IMR-90 (cell line): Measurements from ENCODE around the gene MTERF2. TPM values are rescaled to one million over a fixed set of nuclear protein-coding genes. Genes with fewer than 3 reads are reported as not detected.

Source experiments
- ATAC-seq: fragments of 200-7000 bp; cut with Tn5 transposase; 2 replicates; pipeline ENCODE4 v1.9.1; 2020; ENCODE audit warnings: low read depth, mild to moderate bottlenecking, moderate library complexity
- BruUV-seq: library from RNA; stranded (reverse); fragments of 400-500 nt; replicated peaks from 2 replicates; lab custom pipeline; 2021; lab: Mats Ljungman, UMichigan
- CTCF ChIA-PET: fragments of 300-600 bp; formaldehyde crosslinking; extraction: SDS; loops from one replicate; lab custom pipeline; 2021; ENCODE audit warnings: antibody characterized with exemption; lab: Yijun Ruan, JAX
- POLR2A ChIA-PET: fragments of 300-600 bp; sonication (Branson Sonifier 250); formaldehyde crosslinking; loops from one replicate; lab custom pipeline; 2022; ENCODE audit warnings: antibody characterized with exemption; ENCODE audit not compliant: unreplicated experiment; lab: Charles Lee
- DNase-seq: peaks from one replicate; pipeline ENCODE4 v3.0.0; 2013
- H2AFZ ChIP-seq: replicated peaks from 2 replicates; pipeline ENCODE3; 2013; ENCODE audit warnings: low read length, mild to moderate bottlenecking; ENCODE audit not compliant: poor library complexity
- H2AK5ac ChIP-seq: 2 replicates; pipeline ENCODE4 v1.6.1; 2013; ENCODE audit warnings: low read depth, low read length, inconsistent platforms
- H2AK9ac ChIP-seq: replicated peaks from 2 replicates; pipeline ENCODE3; 2013; ENCODE audit warnings: mild to moderate bottlenecking, low read depth, low read length, moderate library complexity; ENCODE audit not compliant: poor library complexity
- H2BK120ac ChIP-seq: 2 replicates; pipeline ENCODE4 v1.6.1; 2013; ENCODE audit warnings: low read depth, low read length, inconsistent platforms
- H2BK15ac ChIP-seq: 3 replicates; pipeline ENCODE4 v1.6.1; 2013; ENCODE audit warnings: low read depth, low read length, inconsistent platforms
- H2BK20ac ChIP-seq: 2 replicates; pipeline ENCODE4 v1.6.1; 2013; ENCODE audit warnings: low read depth, mild to moderate bottlenecking, inconsistent platforms, low read length, moderate library complexity
- H2BK5ac ChIP-seq: 2 replicates; pipeline ENCODE4 v1.6.1; 2013; ENCODE audit warnings: mild to moderate bottlenecking, low read depth, low read length, inconsistent platforms; ENCODE audit not compliant: poor library complexity, severe bottlenecking
- H3K14ac ChIP-seq: replicated peaks from 2 replicates; pipeline ENCODE4 v1.6.1; 2013; ENCODE audit warnings: low read depth, low read length, inconsistent platforms
- H3K18ac ChIP-seq: 2 replicates; pipeline ENCODE4 v1.6.1; 2013; ENCODE audit warnings: low read depth, low read length, control low read depth
- H3K23ac ChIP-seq: 2 replicates; pipeline ENCODE4 v1.6.1; 2013; ENCODE audit warnings: low read depth, low read length, inconsistent platforms
- H3K27ac ChIP-seq: 2 replicates; pipeline ENCODE4 v1.5.1; 2013; ENCODE audit warnings: mild to moderate bottlenecking, control low read depth, low read length; ENCODE audit not compliant: insufficient read depth
- H3K27me3 ChIP-seq: 2 replicates; pipeline ENCODE4 v1.6.1; 2013; ENCODE audit warnings: low read length; ENCODE audit not compliant: control insufficient read depth, insufficient read depth
- H3K36me3 ChIP-seq: 2 replicates; pipeline ENCODE4 v1.6.1; 2013; ENCODE audit warnings: low read length, mixed read lengths; ENCODE audit not compliant: control insufficient read depth, insufficient read depth
- H3K4ac ChIP-seq: 2 replicates; pipeline ENCODE4 v1.6.1; 2013; ENCODE audit warnings: low read depth, low read length, inconsistent platforms
- H3K4me1 ChIP-seq: 2 replicates; pipeline ENCODE4 v1.6.1; 2013; ENCODE audit warnings: low read length, mixed read lengths; ENCODE audit not compliant: control insufficient read depth, insufficient read depth
- H3K4me2 ChIP-seq: 2 replicates; pipeline ENCODE4 v1.6.1; 2013; ENCODE audit warnings: low read depth, mild to moderate bottlenecking, control low read depth, low read length, moderate library complexity
- H3K4me3 ChIP-seq: 2 replicates; pipeline ENCODE4 v1.5.1; 2013; ENCODE audit warnings: low read depth, mild to moderate bottlenecking, control low read depth, low read length, moderate library complexity; ENCODE audit not compliant: insufficient read depth
- H3K56ac ChIP-seq: 2 replicates; pipeline ENCODE4 v1.6.1; 2013; ENCODE audit warnings: low read length, inconsistent platforms; ENCODE audit not compliant: insufficient read depth; ENCODE audit errors: extremely low read depth
- H3K79me1 ChIP-seq, 2 experiments: 2 replicates each; pipeline ENCODE4 v1.6.1; 2013; ENCODE audit warnings: low read length in 2 of 2, inconsistent platforms in 1 of 2, low read depth in 1 of 2
- H3K9ac ChIP-seq: 2 replicates; pipeline ENCODE4 v1.6.1; 2013; ENCODE audit warnings: low read depth, low read length, control low read depth
- H3K9me1 ChIP-seq: 2 replicates; pipeline ENCODE4 v1.6.1; 2013; ENCODE audit warnings: low read length, inconsistent platforms; ENCODE audit not compliant: insufficient read depth
- H3K9me3 ChIP-seq: 2 replicates; pipeline ENCODE4 v1.6.1; 2013; ENCODE audit warnings: low read length; ENCODE audit not compliant: control insufficient read depth, insufficient read depth
- H4K20me1 ChIP-seq: 2 replicates; pipeline ENCODE4 v1.6.1; 2013; ENCODE audit warnings: low read length, inconsistent platforms; ENCODE audit not compliant: insufficient read depth
- H4K5ac ChIP-seq: 2 replicates; pipeline ENCODE4 v1.6.1; 2013; ENCODE audit warnings: mild to moderate bottlenecking, low read depth, low read length, control low read depth
- H4K8ac ChIP-seq, 2 experiments: 2 replicates each; pipeline ENCODE4 v1.6.1; 2013; ENCODE audit warnings: low read depth in 2 of 2, low read length in 2 of 2, control low read depth in 1 of 2, inconsistent platforms in 1 of 2
- H4K91ac ChIP-seq: 2 replicates; pipeline ENCODE4 v1.6.1; 2013; ENCODE audit warnings: low read depth, low read length, inconsistent platforms; ENCODE audit not compliant: insufficient read depth
- CEBPB ChIP-seq: IDR thresholded peaks from 2 replicates; pipeline ENCODE4 v1.6.1; 2012; ENCODE audit warnings: low read depth, low read length, improper control_type of control experiment
- WGBS, 2 experiments: methylation state at CpG; one replicate each; pipeline versions ENCODE4 v1.1.5 to v1.1.7; 2013; ENCODE audit warnings: missing lambda C conversion rate in 2 of 2; ENCODE audit not compliant: insufficient read length in 1 of 2; ENCODE audit errors: extremely low coverage in 2 of 2; 5-methylcytosine and 5-hydroxymethylcytosine counted together
- dilution Hi-C: fragments of 300-500 bp; cut with HindIII; formaldehyde crosslinking; loops from one replicate; pipeline ENCODE4 v1.14.3; 2018; ENCODE audit warnings: low sequenced_read_pairs; ENCODE audit not compliant: unreplicated experiment
- in situ Hi-C: fragments of 300-500 bp; cut with MboI; formaldehyde crosslinking; loops from 3 replicates; pipeline ENCODE4 v1.14.3; 2019; ENCODE audit warnings: low sequenced_read_pairs, inconsistent platforms, mixed read lengths
- intact Hi-C: fragments of 100-400 bp; cut with micrococcal nuclease; formaldehyde crosslinking; loops from 2 replicates; pipeline ENCODE4 v1.10.0; 2022
- polyA plus RNA-seq, 3 experiments: library from polyadenylated mRNA; depleted of rRNA; stranded (reverse); fragments of >200 nt; gene quantifications; 2 replicates each; pipeline ENCODE4 v1.2.3, GENCODE V29; 2012; ENCODE audit warnings: low replicate concordance in 1 of 3
- total RNA-seq: library from RNA; depleted of rRNA; stranded (reverse); fragments of >200 nt; gene quantifications from 2 replicates; pipeline ENCODE4 v1.2.3, GENCODE V29; 2012

The MTERF2 gene
- total and polyA plus RNA-seq, 2 of the 4 experiments (the other 2 are of a cell fraction) = 3.0 to 3.8 TPM

DNA sequence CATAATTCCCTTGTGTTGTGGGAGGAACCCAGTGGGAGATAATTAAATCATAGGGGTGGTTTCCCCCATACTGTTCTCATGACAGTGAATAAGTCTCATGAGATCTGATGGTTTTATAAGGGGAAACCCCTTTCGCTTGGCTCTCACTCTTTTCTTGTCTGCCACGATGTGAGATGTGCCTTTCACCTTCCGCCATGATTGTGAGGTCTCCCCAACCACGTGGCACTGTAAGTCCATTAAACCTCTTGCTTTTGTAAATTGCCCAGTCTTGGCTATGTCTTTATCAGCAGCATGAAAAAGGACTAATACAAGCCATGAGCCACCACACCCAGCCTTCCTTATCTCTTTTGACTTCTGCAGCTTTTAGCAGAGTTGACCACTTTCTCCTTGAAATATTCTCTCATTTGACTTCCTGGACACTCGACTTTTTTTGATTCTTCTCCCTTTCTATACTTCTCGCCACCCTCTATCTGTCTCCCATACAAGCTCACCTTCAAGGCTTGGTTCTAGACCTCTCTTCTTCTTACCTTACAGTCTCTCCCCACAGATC is 2.3 kb downstream of the MTERF2 start:
- CTCF ChIA-PET = no interaction called here
- POLR2A ChIA-PET = no interaction called here

More for the DNA sequence above, 2.3 kb downstream of the MTERF2 start:
- peaks cover 14% of the 10 kb centered on the region for H3K4me1 ChIP-seq
- no peak overlapping the region for H4K8ac ChIP-seq
- no peak for TF ChIP-seq CEBPB
- peaks cover 16 to 28% of the 10 kb centered on the region in 2 experiments for H3K79me1 ChIP-seq
- no TSS peak for BruUV-seq
- H2AK5ac ChIP-seq = no peak overlapping the region
- H3K23ac ChIP-seq = no peak overlapping the region
- no peak overlapping the region for H3K4me3 ChIP-seq
- H3K14ac ChIP-seq = no peak overlapping the region
- H2BK20ac ChIP-seq = no peak overlapping the region
- H2AFZ ChIP-seq = no peak overlapping the region
- H2BK15ac ChIP-seq = no peak overlapping the region
- H3K9me1 ChIP-seq = peaks cover 25% of the 10 kb centered on the region
- no peak overlapping the region for H2BK5ac ChIP-seq
- H3K27me3 ChIP-seq = no peaks in the 10 kb centered on the region
- no peak overlapping the region for H4K91ac ChIP-seq
- WGBS, 2 experiments = 100% methylated on average over 1 of the region's 6 CpGs; no CpG with 5 or more reads in 1 of the 2 experiments
- in situ Hi-C loops = no loop called here
- intact Hi-C loops = no loop called here
- dilution Hi-C loops = no loop called here
- H3K4me2 ChIP-seq = no peak overlapping the region
- no peak overlapping the region for H3K27ac ChIP-seq
- peaks cover 2% of the 10 kb centered on the region; the same call in 1 of the 2 replicates for H3K36me3 ChIP-seq
- H4K20me1 ChIP-seq = 0 out of 2 replicates have a peak, but pooled peaks cover 3% of the 10 kb centered on the region
- H3K18ac ChIP-seq = no peak overlapping the region
- no peak for DNase-seq
- no peak overlapping the region for H2AK9ac ChIP-seq
- H3K56ac ChIP-seq = no peak overlapping the region
- no peaks in the 10 kb centered on the region for H3K9me3 ChIP-seq
- ATAC-seq = no peak
- no peak overlapping the region for H2BK120ac ChIP-seq
- no peak overlapping the region for H3K4ac ChIP-seq
- H4K5ac ChIP-seq = no peak overlapping the region
- H3K9ac ChIP-seq = no peak overlapping the region
